CMK (cell line): ENCODE measurements around the gene GATA2.

Experiments
- DNase-seq: peaks from one replicate; pipeline ENCODE4 v3.0.0-alpha.2; 2010; ENCODE audit warnings: low read depth

Gene GATA2

GRCh38 chr3:128473180-128473519 is 19.9 kb downstream of the GATA2 start:
- DNase-seq: no peak

GRCh38 chr3:128472449-128473179 is 20.4 kb downstream of the GATA2 start:
- no peak for DNase-seq

DNA sequence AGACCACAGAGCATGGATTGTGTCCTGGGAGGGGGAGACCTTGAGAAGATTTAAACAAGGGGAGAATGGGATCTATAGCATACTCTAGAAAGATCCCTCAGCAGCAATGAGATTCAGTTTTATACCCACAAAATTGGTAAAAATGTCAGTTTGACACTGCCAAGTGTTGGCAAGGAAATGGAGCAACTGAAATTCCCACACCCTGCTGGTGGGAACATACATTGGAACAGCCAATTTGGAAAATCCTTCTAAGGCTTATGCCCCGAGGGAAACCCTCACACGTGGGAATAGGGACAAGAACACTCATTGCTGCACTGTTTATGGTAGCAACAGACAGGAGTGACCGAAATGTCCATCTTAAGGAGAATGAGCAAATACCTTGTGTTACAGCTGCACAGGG is 21.3 kb downstream of the GATA2 start:
- DNase-seq: no peak

GRCh38 chr3:128471110-128471509 is 21.9 kb downstream of the GATA2 start:
- DNase-seq: no peak

GRCh38 chr3:128470134-128470899 is 22.7 kb downstream of the GATA2 start:
- DNase-seq: no peak

GRCh38 chr3:128469556-128469955 is 23.4 kb downstream of the GATA2 start:
- DNase-seq: no peak

DNA sequence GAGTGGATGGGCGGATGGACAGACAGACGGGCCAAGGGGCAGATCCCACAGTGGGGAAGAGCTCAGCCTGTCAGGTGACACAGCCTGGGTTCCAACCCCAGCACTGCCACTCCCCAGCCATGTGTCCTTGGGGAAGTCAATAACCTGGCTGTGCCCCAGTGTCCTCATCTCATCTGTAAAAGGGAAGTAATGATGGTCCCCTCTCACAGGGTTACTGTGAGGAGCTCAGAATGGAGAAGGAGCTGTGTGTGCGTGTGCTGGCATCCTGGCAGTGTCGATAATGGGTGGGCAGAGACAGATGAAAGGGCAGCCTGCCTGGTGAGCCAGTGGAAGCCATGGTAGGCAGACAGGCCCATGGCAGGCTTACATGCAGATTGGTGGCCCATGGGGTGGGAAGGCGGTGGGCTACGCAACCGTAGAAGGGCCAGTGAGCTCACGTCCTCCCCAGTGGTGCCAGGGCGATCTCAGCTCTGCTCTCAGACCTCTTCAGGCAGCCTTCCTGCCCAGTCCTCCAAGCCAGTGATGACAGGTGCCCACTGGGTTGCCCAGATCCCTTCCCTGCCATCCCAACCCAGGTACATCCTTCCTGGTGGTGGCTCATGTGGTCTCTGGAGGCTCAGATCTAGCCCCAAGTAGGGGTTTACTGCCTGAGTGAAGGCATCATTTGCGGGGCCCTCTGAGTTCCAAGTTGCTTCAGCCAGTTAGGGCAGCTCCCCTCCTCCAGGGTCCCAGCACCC is 24.0 kb downstream of the GATA2 start:
- no peak for DNase-seq

DNA sequence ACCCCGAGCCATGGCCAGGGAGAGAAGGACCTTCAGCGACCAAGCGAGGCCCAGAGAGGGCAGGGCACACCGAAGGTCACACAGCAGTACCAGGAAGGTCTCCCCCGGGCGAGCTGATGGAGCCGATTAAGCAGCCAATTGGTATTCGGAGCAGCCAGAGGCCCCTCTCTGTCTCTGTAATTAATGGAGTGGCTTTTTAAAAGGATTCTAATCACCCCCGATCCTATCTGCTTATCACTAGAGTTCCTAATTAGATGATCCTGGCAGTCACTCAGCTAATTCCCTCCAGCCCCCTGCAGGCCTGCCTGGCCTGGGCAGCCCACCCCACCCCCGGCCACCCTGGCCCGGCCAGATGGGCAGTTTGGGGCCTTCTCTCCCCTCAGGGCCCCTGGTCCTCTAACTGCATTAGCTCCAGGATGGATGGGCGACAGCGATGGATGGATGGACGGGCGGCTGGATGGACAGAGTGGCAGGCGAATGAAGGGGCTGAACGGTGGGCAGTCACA is 24.7 kb downstream of the GATA2 start:
- no peak for DNase-seq

DNA sequence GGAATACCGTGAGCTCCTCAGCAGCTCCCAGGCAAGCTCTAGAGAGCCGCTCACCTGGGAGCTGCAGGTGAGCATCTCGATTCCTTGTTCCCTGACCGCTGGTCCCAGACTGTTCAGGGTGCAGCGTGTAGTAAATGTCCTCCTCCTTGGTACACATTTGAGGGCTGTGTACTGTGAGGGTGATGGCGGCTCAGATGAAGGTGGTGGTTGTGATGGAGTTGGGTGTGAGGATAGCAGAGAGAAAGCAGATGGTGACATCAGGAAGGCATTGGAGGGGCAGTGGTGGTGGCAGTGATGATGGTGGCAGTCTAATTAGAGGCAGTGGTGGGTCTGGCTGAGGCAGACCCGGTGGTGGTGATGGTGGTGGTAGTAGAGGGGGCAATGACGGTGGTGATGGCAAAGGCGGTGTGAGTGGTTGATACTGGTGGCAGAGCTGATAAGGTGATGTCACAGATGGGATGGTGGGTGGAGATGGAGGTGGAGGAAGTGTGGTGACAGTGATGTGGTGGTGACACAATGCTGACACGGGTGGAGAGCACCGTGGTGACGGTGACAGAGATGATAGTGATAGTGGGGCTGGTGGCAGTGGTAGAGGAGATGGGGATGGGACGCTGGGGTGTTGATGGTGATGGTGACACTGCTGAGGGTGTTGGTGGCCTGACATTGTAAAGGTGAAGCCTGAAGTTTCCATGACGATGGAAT is 26.0 kb downstream of the GATA2 start, which contains the start of gene DNAJB8:
DNAJB8 (minus strand) TSS at position 51 of the 702 bp plus-strand sequence. CDS start 3,645 bp downstream, outside the sequence.
- DNase-seq: peak; percentile 24

- no peak for DNase-seq
These were observed 28.3 kb downstream of the GATA2 start for GRCh38 chr3:128464702-128465101.

- DNase-seq: no peak
These were observed 28.8 kb downstream of the GATA2 start for GRCh38 chr3:128464188-128464587.

DNA sequence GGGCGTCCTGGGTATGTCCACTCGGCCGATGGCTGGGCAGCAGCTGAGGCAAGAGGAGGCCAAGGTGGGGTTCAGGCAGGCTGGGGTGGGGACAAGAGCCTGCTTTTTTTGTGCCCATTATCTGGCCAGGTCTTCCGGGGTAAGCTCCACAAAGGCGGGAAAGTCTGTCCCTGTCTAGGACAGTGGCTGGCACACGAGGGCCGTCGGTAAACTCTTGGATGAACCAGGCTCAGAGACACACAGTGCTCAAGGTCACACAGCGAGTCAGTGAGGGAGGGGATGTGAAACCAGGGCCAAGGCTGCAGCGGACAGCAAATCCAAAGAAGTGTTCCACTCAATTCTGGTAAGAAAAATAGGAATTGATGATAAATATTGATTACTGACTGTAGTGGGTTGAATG is 29.2 kb downstream of the GATA2 start:
- no peak for DNase-seq

DNA sequence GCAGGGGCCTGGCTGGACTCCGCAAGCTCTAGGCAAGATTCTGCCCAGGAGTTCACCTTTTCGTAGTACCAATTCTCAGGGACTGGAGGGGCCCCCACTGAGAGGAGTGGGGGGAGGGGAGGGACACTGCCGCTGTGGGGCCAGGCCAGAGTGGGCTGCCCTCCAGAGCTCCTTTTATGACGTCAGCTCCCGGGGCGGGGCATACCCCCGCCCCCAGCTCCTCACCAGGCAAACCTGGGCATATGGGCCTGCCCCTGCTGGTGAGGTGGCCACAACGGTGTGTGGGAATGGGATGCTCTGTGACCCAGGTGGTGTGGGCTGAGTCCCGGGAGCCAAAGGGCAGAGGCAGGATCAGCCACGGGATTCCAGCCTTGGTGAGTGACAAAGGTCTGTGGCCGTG is 29.6 kb downstream of the GATA2 start:
- no peak for DNase-seq

DNA sequence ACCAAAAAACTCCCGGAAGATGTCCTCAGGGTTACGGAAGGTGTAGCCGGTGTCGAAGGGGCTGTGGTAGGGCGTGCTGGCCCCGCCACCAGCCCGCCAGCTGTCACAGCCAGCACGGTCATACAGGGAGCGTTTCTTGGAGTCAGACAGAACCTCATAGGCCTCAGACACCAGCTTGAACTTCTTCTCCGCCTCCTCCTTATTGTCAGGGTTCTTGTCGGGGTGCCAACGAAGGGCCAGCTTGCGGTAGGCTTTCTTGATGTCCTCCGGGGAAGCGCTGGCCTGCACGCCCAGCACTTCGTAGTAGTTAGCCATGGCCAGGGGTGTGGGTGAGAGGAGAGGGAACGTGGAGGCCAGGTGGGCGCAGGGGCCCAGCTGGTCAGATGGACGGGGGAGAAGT is 30.1 kb downstream of the GATA2 start:
- DNase-seq: no peak

GRCh38 chr3:128462341-128462910 is 30.6 kb downstream of the GATA2 start:
- no peak for DNase-seq

GRCh38 chr3:128461731-128462130 is 31.3 kb downstream of the GATA2 start:
- DNase-seq: no peak

GRCh38 chr3:128459461-128459820 is 33.6 kb downstream of the GATA2 start:
- no peak for DNase-seq

- no peak for DNase-seq
These were observed 34.1 kb downstream of the GATA2 start for GRCh38 chr3:128458746-128459460.

DNA sequence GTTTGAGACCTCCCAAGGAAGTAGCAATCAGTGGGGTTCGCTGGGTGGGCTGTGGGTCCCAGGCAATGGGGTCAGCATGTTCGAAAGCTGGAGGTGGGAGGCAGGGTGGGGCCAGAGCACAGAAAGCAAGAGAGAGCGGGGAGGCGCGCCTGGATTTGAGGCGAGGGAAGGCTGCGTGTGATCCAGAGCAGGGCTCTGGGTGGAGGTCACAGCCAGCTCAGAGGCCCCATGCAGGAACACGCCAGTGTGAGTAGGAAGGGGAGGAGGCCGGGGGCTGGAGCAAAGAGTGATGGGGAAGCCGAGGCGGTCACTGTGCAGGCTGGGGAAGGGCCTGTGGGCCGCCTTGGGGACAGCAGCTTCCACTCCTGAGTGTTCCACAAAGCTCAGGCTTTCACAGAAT is 35.1 kb downstream of the GATA2 start:
- no peak for DNase-seq

DNA sequence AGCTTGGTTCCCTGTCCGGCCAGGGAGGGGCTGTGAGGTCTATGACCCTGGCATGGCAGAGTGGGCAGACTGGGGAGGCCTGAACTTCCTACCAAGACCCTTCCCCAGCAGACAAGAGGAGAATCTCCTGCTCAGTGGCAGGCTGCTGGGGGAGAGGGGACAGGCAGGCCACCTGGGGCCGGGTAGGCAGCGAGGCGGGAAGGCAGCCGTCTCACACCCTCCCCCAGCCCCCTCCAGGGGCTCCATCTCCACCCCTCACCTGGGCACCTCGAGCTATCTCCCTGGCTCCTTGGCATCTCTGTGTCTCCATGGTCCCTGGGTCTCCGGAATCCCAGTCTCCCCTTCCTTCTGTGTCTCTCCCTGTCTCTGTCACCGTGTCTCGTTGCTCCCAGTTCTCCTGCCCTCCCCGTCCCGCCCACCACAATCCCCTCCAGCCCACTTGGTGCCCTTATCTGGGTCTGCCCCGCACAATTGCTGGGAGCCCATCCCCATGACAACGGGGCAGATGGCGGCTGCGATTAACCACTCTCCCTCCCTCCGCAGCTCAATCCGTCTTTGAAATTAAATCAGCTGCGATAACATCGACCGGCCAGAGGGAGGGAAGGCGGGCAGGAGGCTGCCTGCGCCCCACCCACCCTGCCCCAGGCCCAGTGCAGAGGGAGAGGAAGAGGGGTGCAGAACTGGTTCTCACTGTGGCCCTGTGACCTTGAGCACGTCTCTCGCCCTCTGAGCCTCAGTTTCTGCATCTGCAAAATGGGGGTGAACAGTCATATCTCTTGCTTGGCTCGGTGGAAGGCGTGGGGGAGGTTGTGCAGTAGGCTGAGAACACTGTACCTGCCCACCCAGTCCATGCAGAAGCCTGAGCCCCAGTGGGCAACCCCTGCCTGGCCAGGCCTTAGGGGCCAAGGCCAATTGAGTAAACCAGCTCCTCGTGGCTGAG is 36.0 kb downstream of the GATA2 start:
- peak; percentile 72 for DNase-seq
